Astrocyte of the cerebellum (primary cell): ENCODE data around the gene TSPYL4.

ENCODE experiments used
- DNase-seq: peaks from one replicate; pipeline ENCODE4 v3.0.0-alpha.2; 2011; ENCODE audit warnings: low read depth
- H3K4me3 ChIP-seq: 2 replicates; pipeline ENCODE4 v1.5.1; 2011; ENCODE audit warnings: mild to moderate bottlenecking, low read depth, low read length, moderate library complexity
- CTCF ChIP-seq: IDR thresholded peaks from 2 replicates; pipeline ENCODE4 v1.5.1; 2012; ENCODE audit warnings: low read length, low read depth, moderate library complexity, mild to moderate bottlenecking; ENCODE audit errors: missing control alignments
- in situ Hi-C: cut with HindIII; loops from 2 replicates; pipeline ENCODE4 v1.10.0; 2017; ENCODE audit warnings: low sequenced_read_pairs

Gene TSPYL4

GRCh38 chr6:116253505-116254296, at the start of gene TSPYL4:
TSPYL4 (minus strand) TSS chr6:116254075; CDS start chr6:116254008, 67 bp downstream.
- TF ChIP-seq CTCF, result no peak
- peak within 1 kb of the TSS; percentile 99 for H3K4me3 ChIP-seq
- in situ Hi-C loops, result no loop called here
- DNase-seq, result peak; percentile 96

GRCh38 chr6:116301104-116301503, 47.2 kb upstream of the TSPYL4 start:
- in situ Hi-C loops, result no loop called here
- no peak for DNase-seq
- no peak overlapping the region for H3K4me3 ChIP-seq
- no peak for TF ChIP-seq CTCF

GRCh38 chr6:116300566-116300965, 46.7 kb upstream of the TSPYL4 start:
- DNase-seq, result no peak
- no peak overlapping the region for H3K4me3 ChIP-seq
- in situ Hi-C loops, result no loop called here
- TF ChIP-seq CTCF, result no peak

GRCh38 chr6:116298973-116299372, 45.1 kb upstream of the TSPYL4 start:
- H3K4me3 ChIP-seq, result no peak overlapping the region
- no peak for DNase-seq
- in situ Hi-C loops, result no loop called here
- TF ChIP-seq CTCF, result no peak

- H3K4me3 ChIP-seq, result no peak overlapping the region
- in situ Hi-C loops, result no loop called here
- no peak for TF ChIP-seq CTCF
- DNase-seq, result no peak
Measured at GRCh38 chr6:116298273-116298672, 44.4 kb upstream of the TSPYL4 start.

GRCh38 chr6:116292553-116292952, 38.7 kb upstream of the TSPYL4 start:
- in situ Hi-C loops, result no loop called here
- no peak overlapping the region for H3K4me3 ChIP-seq
- DNase-seq, result no peak
- no peak for TF ChIP-seq CTCF
